ENCODE measurements around the gene TSHZ2. TPM values are rescaled to one million over a fixed set of nuclear protein-coding genes. Genes with fewer than 3 reads are reported as not detected.

Gene TSHZ2
- total and polyA plus RNA-seq, 9 of the 15 experiments (the other 6 are each of a cell fraction or from before 2014, with no cell fraction given): 0.03 to 0.20 (median 0.05) TPM; not detected in 4

DNA sequence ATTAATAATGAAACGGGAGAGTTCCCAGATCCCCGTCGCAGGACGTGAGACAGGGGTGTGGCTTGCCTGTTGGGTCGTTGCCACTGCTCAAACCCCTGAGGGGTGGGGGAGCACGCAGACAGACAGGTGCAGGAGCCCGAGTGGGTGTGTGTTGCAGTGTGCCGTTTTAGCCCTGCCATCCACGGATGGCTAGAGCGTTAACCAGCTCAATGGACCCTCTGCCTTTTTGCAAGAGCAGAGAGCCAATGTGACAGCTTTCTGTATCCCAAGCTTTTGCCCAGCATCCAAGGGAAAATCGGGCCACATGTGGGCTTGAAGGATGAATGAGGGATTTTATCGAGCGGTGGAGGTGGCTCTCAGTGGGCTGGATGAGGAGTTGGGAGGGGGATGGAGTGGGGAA is 237.9 kb downstream of the TSHZ2 start:
- no peak overlapping the region for H3K4me3 ChIP-seq
- BruUV-seq (replicated peaks): no TSS peak
- H3K36me3 ChIP-seq (ENCODE audit: control insufficient read depth, insufficient read depth, low read length): no peaks in the 10 kb centered on the region
- no peak overlapping the region for H3K27ac ChIP-seq (ENCODE audit: extremely low read depth, low read depth, low read length)
- in situ Hi-C loops (cut with MboI): loop anchor here (10.0 kb wide), 1 partner anchor 335 kb away; no protein-coding TSS in a partner anchor
- TF ChIP-seq NFIC (IDR thresholded peaks at IDR 0.05): no peak
- peak; percentile 69 for TF ChIP-seq ZNF324 (CRISPR knock-in tag; IDR thresholded peaks at IDR 0.05)
- ChIA-PET CTCF (ENCODE audit: low intra/inter-chr PET ratio) (no interaction called here), POLR2A (interaction anchor here (0.6 kb wide), 1 partner anchor 10 kb away, joined by 3 read pairs; no protein-coding TSS in a partner anchor)
- ATAC-seq: peak; percentile 25; the same call in 1 of the 3 replicates
- H3K9me3 ChIP-seq (replicated peaks; ENCODE audit: control insufficient read depth, insufficient read depth, low read depth, low read length): no peaks in the 10 kb centered on the region
- WGBS (ENCODE audit: insufficient coverage, low coverage, missing lambda C conversion rate): under 1% methylated on average over 10 of the region's 13 CpGs
- intact Hi-C loops (cut with micrococcal nuclease): no loop called here
- no peak for FAIRE-seq
- H3K4me1 ChIP-seq (replicated peaks in 1 of 2; ENCODE audit: control insufficient read depth in 2 of 2, insufficient read depth in 2 of 2, low read length in 2 of 2): peaks cover 0 to 2% of the 10 kb centered on the region in 2 experiments; a peak in 2 of 5 replicates
- H2AFZ ChIP-seq (ENCODE audit: low read depth, low read length): peak overlapping the region; percentile 73
- H3K4me2 ChIP-seq (ENCODE audit: insufficient read depth, low read length): peak overlapping the region; percentile 39
- no peaks in the 10 kb centered on the region for H4K20me1 ChIP-seq (replicated peaks; ENCODE audit: control insufficient read depth, insufficient read depth, low read length)
- peak overlapping the region in 1 of 2 experiments; percentile 79; a peak in 2 of 4 replicates for H3K9ac ChIP-seq (ENCODE audit: insufficient read depth in 1 of 2, low read depth in 2 of 2, low read length in 2 of 2)
- H3K79me2 ChIP-seq (ENCODE audit: control insufficient read depth, insufficient read depth, low read length): no peaks in the 10 kb centered on the region
- DNase-seq (ENCODE audit: extremely low read depth in 1 of 4, low spot score in 3 of 4): no peak
- H3K27me3 ChIP-seq (ENCODE audit: control insufficient read depth in 2 of 2, insufficient read depth in 2 of 2, low read length in 2 of 2): 0 out of 5 replicates have a peak, but pooled peaks cover 0 to 6% of the 10 kb centered on the region in 2 experiments
- no peaks in the 10 kb centered on the region for H3K9me1 ChIP-seq (ENCODE audit: control insufficient read depth, insufficient read depth, low read length)

DNA sequence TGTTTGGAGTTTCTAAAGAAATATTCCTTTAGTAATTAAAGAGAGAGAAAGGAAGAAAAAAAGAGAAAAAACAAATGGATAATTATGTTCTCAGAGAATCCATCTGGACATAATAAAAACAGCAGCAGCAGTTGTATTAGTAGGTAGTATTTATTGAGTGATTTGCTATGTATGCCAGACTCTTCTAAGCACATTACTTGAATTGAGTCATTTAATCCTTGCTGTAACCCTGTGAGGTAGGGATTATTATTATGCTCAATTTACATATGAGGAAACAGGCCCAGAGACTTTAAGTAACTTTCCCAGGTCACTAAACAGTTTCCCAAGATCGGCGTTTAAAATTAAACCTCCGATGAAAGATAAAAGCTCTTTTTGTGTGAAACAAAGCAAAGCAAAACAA is 238.8 kb downstream of the TSHZ2 start:
- H3K4me2 ChIP-seq (ENCODE audit: insufficient read depth, low read length): no peak overlapping the region
- H3K27ac ChIP-seq (ENCODE audit: extremely low read depth, low read depth, low read length): no peak overlapping the region
- H3K9me1 ChIP-seq (ENCODE audit: control insufficient read depth, insufficient read depth, low read length): no peaks in the 10 kb centered on the region
- FAIRE-seq (no peak), DNase-seq (ENCODE audit: extremely low read depth in 1 of 4, low spot score in 3 of 4) (no peak), ATAC-seq (no peak)
- no TSS peak for BruUV-seq (replicated peaks)
- H3K27me3 ChIP-seq (ENCODE audit: control insufficient read depth in 2 of 2, insufficient read depth in 2 of 2, low read length in 2 of 2): 0 out of 5 replicates have a peak, but pooled peaks cover 0 to 6% of the 10 kb centered on the region in 2 experiments
- POLR2A ChIA-PET: no interaction called here
- H3K4me1 ChIP-seq (replicated peaks in 1 of 2; ENCODE audit: control insufficient read depth in 2 of 2, insufficient read depth in 2 of 2, low read length in 2 of 2): peaks cover 0 to 2% of the 10 kb centered on the region in 2 experiments; a peak in 2 of 5 replicates
- in situ Hi-C loops (cut with MboI): loop anchor here (10.0 kb wide), 1 partner anchor 334 kb away; no protein-coding TSS in a partner anchor
- CTCF ChIA-PET (ENCODE audit: low intra/inter-chr PET ratio): no interaction called here
- H3K79me2 ChIP-seq (ENCODE audit: control insufficient read depth, insufficient read depth, low read length): no peaks in the 10 kb centered on the region
- no peaks in the 10 kb centered on the region for H3K9me3 ChIP-seq (replicated peaks; ENCODE audit: control insufficient read depth, insufficient read depth, low read depth, low read length)
- no peak overlapping the region for H3K4me3 ChIP-seq
- no peak overlapping the region for H2AFZ ChIP-seq (ENCODE audit: low read depth, low read length)
- H4K20me1 ChIP-seq (replicated peaks; ENCODE audit: control insufficient read depth, insufficient read depth, low read length): no peaks in the 10 kb centered on the region
- intact Hi-C loops (cut with micrococcal nuclease): no loop called here
- 73% methylated on average over 3 of the region's 3 CpGs for WGBS (ENCODE audit: insufficient coverage, low coverage, missing lambda C conversion rate)
- H3K9ac ChIP-seq (ENCODE audit: insufficient read depth in 1 of 2, low read depth in 2 of 2, low read length in 2 of 2): no peak overlapping the region
- H3K36me3 ChIP-seq (ENCODE audit: control insufficient read depth, insufficient read depth, low read length): no peaks in the 10 kb centered on the region
- TF ChIP-seq, protein P1, sequence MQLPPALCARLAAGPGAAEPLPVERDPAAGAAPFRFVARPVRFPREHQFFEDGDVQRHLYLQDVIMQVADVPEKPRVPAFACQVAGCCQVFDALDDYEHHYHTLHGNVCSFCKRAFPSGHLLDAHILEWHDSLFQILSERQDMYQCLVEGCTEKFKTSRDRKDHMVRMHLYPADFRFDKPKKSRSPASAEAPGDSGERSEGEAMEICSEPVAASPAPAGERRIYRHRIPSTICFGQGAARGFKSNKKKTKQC (CRISPR knock-in tag; IDR thresholded peaks at IDR 0.05): no peak
- TF ChIP-seq POLR3G (IDR thresholded peaks at IDR 0.05; ENCODE audit: extremely low read depth, insufficient read length, insufficient replicate concordance) (no peak), CBX5 (IDR thresholded peaks at IDR 0.05; ENCODE audit: borderline replicate concordance, low read depth) (no peak), SOX6 (IDR thresholded peaks at IDR 0.05) (no peak), BRF1 (IDR thresholded peaks at IDR 0.05; ENCODE audit: borderline replicate concordance, extremely low read depth, insufficient read length) (no peak)
